Putamen (tissue), 1 donor: ENCODE data around the gene MGLL.

ENCODE experiments used
- DNase-seq: peaks from one replicate; pipeline ENCODE4 v3.0.0-alpha.2; 2016; ENCODE audit warnings: low spot score

Gene MGLL

DNA sequence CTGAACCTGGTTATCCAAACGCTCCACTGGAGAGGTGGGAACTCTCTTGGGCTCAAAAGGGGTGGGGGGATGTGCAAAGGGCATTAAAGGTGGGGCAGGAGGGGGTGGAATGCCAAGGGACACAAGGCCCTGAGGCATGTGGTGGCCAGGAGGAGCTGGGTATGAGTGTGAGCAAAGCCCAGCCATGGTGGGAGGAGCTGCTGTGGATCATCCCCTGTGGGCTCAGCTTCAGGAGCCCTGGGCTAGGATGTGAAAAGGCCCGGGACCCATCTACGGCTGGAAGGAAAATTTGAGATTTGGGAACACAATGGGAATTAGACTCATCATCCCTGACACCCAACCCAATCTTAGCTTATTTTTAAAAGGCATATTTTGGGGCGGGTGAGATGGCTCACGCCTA, 33.3 kb downstream of the MGLL start:
- no peak for DNase-seq

GRCh38 chr3:127788451-127788909, 33.8 kb downstream of the MGLL start:
- DNase-seq, result no peak

DNA sequence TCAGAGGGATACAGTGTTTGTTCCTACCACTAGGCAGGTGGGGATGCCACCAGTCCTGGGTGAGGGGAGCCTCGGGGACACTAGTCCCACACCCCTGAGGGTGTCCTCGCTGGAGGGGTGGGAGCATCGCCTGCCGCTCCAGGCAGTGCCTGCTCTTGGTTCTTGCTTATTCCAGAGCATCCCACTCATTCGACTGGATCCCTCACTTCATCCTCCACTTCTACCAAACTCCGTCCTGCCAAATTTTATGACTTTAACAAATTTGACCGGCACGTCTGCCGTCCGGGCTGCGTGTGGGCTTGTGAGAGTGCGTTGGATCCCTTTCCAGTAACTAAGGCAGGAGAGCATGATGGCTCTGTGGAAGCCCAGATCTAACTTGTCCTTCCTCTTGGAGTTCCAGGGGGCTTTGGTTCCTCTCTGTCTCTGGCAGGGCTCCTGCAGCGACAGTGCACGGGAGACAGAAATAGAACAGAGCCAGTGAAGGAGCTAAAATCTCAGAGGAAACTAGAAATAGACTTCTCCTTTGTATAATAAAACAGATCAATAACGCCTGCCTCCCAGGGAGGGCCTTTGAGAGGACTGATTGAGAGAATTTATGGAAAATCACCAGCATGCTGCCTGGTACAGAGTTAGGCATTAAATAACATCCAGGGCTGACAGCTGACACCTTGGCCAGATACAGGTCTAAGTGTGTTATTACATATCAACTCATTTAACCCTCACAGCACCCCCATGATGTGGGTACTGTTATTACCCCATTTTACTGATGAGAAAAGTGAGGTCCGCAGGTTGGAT, 34.5 kb downstream of the MGLL start:
- DNase-seq, result no peak

DNA sequence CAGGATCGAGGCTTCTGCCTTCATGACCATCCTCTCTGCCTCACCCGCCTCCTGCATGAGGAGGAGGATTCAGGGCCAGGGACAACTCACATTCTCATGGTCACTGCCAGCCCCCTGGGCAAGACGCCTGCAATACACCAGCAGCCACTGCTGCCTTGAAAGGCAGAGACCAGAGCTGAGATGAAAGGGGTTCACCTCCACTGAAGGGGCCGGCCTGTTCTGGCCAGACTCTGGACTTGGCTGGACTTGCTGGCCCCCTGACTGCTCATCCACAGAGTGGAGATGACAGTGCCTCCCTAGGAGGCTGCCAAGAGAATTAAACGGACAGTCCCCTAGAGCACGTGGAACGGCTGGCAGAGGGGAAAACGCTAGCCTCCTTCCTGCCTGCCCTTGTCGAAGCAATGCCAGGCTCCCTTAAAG, 35.2 kb downstream of the MGLL start:
- no peak for DNase-seq

- peak; percentile 60 for DNase-seq
These were observed 35.8 kb downstream of the MGLL start for GRCh38 chr3:127786353-127787070.

GRCh38 chr3:127785711-127786265, 36.5 kb downstream of the MGLL start:
- DNase-seq, result no peak

GRCh38 chr3:127784865-127785710, 37.2 kb downstream of the MGLL start:
- no peak for DNase-seq

DNA sequence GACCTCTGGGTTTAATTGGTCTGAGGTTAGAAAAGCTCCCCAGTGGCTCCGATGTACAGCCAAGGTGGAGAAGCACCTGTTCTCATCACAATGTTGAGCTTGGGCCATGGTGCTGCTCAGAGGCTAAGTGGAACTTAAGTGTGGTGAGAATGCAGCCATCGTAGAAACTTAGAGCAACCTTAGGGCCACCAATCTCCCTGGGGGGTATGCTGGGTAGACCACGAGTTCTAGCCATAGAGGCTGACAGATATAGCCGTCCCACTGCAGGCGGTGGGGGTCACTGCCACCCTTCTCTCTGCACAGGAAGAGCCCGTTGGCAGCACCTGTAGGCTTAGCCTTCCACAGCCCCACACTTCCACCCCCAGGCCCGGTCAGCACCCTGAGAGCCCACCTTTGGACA, 38.0 kb downstream of the MGLL start:
- DNase-seq, result no peak

- DNase-seq, result no peak
These were observed 38.6 kb downstream of the MGLL start for GRCh38 chr3:127783642-127784160.

DNA sequence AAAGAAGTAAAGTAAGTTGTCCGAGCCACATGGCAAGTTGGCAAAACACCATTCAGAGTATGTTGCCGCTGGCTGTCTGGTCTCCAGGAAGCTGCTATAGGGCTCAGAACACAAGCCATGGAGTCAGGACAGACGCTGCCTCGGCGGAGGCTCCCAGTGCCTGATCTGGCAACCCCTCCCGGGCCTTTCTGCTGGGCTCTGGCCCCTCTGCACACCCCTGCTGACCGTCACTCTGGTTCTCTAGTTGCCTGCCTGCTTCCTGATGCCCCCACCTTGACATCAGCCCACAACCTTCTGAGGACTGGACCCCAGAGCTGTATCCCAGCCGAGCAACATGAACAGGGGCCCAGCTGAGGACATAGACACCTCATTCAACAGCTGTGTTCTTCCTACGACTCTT, 39.1 kb downstream of the MGLL start:
- DNase-seq, result no peak

- DNase-seq, result no peak
These were observed 40.8 kb downstream of the MGLL start for GRCh38 chr3:127781411-127782001.

DNA sequence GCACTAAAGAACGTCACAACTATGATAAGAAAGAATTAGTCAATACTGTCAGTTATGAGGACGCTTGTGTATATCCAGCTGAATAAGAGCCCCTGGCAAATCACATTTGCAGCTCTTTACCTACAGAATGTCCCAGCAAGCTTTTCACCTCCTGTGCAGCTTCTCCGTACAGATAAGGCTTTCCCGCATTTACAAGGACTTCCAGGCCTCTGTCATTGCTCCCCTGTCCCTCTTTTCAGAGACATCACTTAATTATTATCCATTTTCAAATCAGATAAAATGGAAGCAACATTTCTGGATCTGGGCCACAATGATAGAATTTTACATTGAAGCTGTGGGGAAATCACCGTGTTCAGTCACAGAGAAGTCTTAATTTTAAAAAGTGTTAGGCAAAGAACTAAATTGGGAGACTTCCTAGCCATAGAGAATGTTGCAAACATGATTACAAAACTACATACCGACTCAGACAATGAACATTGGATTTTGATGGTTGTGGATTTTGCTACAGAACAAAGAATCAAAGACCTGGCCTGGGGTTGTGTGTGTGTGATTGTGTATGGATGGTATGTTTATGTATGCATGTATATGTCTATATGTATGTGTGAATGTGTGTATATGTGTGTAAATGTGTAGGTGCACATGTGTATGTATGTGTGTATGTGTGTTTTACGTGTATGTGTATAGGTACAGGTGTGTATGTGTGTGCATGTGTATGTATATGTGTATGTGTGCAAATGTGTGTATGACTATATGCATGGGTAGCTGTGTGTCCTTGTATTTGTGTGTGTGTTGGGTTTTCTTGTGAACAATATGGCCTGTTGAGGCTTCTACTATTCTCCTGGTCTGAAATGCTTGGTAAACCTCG, 41.5 kb downstream of the MGLL start:
- DNase-seq, result no peak

GRCh38 chr3:127779747-127780146, 42.6 kb downstream of the MGLL start:
- DNase-seq, result peak; percentile 78

DNA sequence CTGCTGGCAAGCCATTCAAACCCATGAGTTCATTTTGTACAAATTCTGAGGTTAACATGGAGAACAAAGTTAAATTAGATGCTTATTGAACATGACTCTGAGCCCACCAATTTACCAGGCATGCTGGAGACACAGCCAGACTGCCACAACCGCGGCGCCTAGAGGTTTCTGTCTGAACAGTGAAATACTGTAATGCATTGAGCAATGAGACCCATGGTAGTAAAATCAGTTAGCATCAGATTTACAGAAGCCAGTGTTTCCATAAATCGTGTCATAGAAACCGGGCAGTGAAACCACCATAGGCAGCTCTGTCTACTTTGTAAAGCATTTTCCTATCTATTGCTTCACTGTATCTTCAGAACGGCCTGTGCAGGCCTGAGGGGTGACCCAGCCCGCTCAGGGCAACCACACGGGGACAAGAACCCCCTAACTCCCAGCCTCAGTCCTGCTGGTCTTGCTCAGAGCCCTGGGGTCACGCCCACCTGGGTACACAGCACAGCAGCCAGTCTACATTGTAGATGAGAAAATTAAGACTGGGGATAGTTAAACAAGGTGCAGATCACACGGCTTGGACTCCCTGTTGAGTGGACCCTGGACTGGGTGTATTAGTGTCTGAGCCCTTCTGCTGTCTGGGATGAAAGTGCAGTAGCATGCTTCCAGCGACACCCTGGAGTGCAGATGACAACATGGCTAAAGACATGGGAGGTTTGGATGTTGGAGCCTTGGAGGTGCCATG, 44.2 kb downstream of the MGLL start:
- no peak for DNase-seq

DNA sequence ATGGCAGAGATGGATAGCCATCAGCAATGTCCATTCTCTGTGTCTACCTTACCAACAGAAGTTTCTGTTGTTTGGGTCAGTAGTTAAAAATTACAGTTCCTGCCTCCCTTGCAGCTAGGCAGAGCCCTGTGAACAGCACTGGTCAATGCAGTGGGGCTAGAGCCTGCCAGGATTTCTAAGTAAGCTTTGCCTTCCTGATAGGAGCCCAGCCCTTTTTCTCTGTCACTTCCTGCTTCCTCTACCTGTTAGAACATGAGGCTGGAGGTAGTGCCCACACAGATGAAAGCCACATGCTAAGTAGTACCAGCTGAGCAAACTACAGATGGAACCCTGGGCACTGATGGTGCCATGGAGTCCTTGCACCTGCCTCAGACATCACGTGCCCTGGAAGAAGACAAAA, 45.0 kb downstream of the MGLL start:
- no peak for DNase-seq

DNA sequence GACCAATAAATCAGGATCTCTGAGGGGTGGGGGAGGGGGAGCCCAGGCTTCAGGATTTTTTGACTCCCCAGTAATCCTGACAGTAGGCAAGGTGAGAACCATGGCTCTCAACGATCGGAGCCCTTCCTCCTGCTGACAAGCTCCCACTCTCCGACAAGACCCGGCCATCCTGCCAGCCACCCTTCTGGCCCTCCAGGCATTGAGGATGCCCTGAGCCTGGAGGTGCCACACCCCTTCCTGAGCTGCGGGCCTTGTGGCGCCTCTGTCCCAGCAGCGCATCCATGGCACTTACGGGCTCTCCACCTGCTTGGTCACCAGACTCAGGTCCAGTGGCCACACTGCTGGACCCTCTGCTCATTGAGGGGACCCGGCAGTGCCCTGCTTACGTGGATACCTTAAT, 46.0 kb downstream of the MGLL start:
- no peak for DNase-seq

DNA sequence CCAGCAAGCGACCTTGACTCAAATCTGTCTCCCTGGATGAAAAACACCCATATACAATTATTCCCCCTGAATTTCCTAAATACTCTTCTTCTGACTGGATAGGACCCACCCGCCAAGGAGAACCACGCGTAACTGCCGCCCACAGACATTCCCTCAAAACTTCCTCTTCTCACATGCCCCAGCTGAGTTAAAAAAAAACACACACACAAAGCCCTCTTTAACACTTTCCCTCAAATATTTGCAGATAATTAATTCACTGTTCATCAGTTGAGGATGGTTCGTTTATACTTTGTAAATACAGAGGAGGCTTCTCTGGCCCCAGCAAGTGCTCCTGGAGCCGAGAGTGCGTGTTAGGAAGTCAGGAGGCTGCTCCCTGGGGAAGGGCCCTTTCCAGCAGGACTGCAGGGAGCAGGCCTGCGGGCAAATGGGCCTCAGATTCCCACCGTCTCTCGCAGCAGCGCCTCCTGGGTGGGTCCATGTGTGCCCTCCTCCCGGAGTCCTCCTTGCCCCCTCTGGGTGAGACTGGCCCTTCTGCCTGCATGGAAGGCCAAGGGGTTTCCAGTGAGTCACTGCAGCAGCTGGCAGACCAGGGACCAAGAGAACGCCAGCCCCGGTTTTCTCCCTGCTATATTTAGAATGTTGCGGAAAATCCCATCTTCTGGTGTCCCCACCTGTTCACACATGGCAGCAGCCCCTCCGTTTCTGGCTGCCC, 46.8 kb downstream of the MGLL start:
- DNase-seq, result no peak

DNA sequence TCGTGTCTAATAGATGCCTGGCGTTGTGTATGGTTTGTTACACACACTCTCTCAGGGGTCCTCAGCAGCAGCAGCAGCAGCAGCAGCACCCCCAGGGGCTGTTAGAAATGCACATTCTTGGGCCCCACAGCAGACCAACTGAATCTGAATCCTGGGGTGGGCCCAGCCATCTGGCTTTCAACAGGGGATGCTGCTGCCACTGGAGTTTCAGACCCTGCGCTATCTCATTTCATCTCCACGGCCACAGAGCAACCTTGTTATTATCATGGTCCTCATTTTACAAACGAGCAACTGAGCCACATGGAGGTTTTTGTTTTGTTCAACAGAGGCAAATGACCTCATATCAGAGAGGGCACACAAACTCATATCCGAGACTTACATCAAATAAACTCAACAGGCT, 47.7 kb downstream of the MGLL start:
- no peak for DNase-seq

DNA sequence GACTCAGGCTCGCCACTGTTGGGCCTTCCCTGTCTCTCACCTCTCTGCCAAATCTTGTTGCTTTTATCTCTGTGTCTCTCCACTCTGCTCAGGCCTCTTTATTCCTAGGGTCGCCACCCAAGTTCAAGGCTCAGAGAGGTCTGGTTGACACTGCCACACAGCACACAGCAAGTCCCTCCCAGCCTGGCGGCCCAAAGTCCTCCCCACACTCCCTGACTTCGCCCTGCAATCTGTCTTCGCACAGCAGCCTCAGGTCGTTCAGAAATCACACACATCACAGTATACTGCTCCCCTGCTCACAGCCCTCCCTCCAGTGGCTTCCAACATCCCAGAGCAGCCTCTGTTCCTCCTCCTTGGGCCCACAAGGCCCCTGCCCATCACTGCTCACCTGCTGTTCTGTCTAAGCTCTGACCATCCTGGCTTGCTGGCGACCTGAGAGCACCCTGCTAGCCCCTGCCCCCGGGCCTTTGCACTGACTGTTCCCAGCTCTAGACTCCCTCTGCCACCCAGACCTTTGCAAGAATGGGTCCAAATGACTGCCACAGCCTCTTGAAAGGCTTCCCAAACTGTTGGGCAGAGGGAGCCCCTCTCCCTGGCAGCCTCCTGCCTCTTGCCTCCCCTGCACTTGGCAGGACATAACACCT, 48.4 kb downstream of the MGLL start:
- no peak for DNase-seq
